T1000 (cell line): Measurements from ENCODE around the gene BCO2.
"Not testable (repeated sequence)": the region's sequence is repeated elsewhere in the genome, so short reads cannot be mapped to it uniquely, and the experiment has no call there.

Experiments
- DNase-seq: peaks from one replicate; lab custom pipeline; 2025; ENCODE audit warnings: mixed read lengths; lab: John Stamatoyannopoulos, UW

BCO2 gene

DNA sequence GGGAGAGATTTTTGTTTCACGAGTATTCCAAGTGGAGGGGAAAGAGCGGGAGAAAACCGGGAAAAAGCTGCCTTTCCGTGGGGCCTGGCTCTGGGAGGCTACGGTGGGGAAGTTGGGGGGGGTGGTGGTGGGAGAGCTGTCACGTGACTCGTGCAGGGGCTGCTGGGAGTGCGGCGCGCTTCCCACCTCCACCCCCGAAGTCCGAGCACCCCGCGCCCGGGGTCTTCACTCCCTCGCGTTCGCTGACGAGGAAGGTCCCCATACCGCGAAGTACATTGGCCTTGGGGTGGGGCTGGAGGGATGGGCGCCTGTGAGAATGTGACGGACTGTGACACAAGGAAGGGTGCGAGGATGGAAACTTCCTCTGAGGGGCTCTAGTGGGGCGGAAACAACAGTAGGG lies 8.2 kb upstream of the BCO2 start, which contains the start of gene TEX12:
TEX12 (plus strand) TSS at position 228 of the 400 bp plus-strand sequence. CDS start 1,897 bp downstream, outside the sequence.
- DNase-seq: no peak

DNA sequence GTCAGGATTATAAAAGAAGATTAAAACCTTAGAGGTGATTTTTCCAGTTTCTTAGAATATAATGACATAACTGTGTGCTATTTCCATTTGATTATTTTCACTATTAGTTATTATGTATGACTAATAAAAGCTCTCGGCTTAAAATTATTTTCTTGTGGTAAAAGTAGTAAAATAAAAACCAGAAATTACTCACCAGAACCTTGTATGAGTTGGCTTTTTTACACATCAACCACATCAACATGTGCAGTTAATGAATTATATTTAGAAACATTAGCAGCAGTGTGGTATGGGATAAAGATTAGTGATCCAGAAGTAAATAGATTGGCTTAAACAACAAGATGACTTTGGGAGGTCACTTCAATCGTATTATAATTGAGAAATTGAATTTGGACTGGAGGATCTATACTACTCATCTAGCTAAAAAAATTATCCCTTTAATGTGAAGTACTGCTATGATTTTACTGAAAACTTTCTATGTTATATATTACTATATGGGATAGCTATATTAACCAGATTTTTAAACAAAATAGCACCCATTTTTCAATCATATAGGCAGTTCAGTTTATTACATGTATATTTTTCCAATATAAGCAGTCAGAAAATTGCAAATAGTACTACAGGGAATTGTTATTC lies 2.8 kb upstream of the BCO2 start:
- DNase-seq: no peak

DNA sequence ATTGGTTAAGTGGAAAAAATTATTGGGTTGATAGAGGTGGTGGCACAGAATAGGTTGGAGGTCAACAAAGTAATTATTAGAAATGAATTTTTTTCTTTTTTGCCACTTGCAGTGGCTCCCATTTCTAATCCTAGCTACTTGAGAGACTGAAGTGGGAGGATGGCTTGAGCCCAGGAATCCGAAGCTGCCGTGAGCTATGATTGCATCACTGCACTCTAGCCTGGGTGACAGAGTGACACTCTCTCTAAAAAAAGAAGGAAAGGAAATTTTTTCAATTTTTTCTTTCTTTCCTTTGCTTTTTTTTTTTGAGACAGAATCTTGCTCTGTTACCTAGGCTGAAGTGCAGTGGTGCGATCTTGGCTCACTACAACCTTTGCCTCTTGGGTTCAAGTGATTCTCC lies 2.2 kb upstream of the BCO2 start:
- DNase-seq: no peak

DNA sequence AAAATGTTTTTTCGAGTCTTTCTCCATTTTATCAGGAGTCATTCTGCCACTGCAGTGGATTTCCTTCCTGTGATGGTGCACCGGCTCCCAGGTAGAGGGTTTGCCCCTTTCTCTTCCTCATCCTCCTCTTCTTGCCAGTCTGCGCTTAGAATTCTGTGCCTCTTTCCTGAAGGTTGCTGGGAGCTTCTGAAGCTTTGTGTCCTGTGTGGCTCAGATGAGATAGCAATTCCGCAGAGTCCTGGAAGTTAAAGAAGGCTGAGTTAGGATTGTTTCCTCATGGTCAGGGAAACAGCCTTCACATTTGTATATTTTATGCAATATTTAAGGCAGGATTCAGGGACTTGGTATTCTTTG lies 264 bp downstream of the BCO2 start:
- DNase-seq: no peak

DNA sequence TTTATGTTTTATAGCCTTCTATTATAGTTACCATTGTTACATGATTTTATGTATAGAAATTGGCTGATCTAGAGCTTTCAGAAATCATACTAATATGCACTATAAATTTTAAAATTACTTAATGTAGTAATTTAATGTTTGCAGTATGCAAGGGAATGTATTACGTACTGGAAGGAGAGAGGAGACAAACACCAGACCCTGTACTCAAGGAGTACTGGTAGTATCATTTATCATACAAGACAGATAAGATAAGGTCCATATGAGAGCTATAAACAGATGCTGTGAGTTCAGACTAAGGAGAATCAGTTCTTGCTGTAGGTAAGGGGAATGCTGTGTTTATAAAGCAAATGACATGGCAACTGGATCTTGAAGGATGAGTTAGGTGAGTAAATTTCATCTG lies 765 bp downstream of the BCO2 start:
- DNase-seq: no peak

DNA sequence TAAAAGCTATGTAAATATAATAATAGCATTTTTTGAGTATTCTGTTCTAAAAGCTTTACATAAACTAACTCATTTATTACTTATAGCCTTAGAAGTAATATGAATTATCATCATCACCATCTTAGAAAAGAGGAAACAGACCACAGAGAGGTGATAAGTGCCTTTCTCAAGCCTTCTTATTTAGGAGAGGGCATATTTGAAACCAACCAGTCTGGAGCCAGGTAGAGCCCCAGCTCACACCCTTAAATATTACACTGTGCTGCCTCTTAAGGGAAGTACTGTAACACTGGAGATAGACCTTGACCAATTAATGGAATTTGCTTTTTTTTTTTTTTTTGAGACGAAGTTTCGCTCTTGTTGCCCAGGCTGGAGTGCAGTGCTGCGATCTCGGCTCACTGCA lies 2.3 kb downstream of the BCO2 start:
- DNase-seq: no peak

DNA sequence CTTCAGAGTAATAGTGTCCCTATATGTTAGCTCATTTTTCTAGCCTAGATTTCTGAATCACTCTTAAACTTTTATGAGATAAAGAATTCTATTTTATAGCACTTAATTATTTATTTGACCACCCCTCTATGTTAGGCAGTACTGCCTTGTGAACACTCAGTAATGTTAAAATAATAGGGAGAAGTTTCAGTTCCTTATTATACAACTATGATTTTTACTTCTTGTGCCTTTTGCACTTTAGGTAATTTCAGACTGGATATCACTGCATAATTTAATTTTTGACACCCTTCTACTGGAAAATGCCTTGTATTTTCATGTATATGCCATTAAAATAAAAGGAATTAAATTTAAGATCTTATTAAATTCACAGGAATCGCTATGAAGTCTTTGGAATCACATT lies 3.1 kb downstream of the BCO2 start:
- no peak for DNase-seq

DNA sequence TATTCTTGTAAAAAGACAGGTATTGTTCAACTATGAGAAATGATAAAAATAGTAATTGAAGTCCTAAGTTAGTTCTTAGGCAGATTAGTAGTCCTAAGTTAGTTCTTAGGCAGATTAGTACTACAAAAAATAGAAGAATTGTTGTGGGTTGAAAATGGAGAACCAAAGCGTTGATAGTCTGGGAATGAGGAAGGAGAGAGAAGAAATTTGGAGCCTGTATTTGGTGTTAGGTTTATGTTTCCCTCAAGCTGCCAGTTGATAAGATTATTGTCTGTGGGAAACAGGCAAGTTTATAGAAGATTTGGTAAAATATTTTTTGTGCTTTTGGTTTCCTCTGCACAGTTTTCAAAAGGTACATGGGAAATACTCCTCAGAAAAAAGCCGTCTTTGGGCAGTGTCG lies 3.6 kb downstream of the BCO2 start:
- DNase-seq: no peak

DNA sequence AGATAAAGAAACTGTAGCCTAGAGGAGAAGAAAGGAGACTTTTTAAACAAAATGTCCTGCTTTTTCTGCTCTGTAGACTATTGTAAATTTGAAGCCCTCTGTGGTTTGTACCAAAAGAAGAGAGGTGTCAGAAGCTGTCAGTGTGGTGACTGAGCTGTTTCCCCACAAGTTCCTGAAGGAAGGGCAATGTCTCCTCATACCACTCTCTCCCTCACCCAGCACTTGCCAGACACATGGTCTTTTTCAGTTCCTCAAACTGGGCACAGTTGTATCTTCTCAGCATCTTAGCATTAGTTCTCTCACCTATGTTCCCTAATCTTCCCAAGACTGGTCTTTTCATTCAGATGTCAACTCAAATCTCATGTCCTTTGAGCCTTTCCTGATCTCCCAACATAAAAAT lies 4.3 kb downstream of the BCO2 start:
- DNase-seq: no peak

DNA sequence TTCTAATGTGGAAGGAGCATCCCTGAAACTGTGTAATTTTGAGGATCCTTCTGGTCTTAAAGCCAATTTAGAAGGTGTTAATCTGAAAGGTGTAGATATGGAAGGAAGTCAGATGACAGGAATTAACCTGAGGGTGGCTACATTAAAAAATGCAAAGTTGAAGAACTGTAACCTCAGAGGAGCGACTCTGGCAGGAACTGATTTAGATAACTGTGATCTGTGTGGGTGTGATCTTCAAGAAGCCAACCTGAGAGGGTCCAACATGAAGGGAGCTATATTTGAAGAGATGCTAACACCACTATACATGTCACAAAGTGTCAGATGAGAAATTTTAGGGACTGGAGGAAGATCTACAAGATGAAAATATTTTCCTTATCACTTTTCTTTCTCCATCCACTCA lies 7.6 kb downstream of the BCO2 start:
- no peak for DNase-seq

DNA sequence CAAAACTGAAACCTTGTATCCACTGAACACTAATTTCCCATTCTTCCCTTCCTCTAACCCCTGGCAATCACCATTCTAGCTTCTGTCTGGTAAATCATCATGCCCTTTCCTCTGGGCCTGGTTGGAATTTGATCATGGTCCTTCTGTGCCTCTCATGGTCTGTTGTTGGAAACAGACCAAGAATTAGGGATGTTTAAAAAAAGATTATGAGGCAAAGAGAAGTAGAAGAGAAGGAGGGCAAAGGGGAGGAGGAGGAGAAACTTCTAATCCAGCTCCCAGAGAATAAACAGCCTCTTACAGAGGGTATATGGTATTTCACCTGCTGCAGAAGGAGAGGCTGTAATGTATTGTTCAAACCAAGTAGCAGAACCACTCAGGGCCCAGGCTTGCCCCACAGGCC lies 10.6 kb downstream of the BCO2 start:
- DNase-seq: no peak

DNA sequence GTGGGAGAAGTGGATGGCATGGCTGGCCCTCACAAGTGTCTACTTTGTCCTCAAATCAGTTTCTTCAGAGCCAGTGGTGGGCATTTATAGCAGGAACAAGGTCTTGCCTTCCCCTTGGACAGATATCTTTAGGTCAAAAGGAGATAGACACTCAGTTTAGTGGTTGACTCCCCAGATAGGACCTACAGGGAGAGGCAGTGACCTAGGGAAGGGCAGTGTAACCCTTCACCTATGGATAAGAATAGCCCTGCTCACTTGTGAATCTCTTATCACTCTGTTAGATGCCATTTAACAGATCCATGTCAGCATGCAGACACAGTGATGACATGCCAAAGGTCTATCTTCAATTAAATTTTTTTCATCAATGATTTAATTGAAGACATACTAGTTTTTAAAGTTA lies 11.0 kb downstream of the BCO2 start:
- no peak for DNase-seq

DNA sequence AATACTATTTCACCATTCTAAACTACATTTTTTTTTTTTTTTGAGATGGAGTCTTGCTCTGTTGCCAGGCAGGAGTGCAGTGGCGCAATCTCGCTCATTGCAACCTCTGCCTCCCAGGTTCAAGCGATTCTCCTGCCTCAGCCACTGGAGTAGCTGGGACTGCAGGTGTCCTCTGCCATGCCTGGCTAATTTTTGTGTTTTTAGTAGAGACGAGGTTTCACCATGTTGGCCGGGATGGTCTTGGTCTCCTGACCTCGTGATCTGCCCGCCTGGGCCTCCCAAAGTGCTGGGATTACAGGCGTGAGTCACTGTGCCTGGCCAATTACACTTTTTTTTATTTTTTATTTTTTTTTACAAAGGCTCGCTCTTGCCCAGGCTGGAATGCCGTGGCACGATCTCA lies 19.8 kb downstream of the BCO2 start:
- DNase-seq: not testable (repeated sequence)

DNA sequence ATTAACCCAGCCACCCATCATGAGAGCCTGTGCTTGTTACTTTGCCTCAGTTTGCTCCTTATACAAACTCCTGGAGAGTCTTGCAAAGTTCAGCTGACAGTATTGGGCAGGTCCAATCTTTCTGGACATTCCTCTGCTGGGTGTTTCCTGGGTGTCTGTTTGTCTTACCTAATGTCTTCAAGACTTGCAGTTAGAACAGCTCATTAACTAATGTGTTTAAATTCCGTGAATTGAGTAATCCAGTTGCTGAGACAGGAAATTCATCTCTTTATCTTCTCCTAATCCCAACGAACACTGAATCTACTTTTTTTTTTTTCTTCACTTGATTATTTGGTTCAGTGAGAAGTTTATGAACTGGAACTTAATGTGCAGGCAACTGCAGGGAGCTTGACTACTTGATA lies 20.6 kb downstream of the BCO2 start:
- DNase-seq: no peak

DNA sequence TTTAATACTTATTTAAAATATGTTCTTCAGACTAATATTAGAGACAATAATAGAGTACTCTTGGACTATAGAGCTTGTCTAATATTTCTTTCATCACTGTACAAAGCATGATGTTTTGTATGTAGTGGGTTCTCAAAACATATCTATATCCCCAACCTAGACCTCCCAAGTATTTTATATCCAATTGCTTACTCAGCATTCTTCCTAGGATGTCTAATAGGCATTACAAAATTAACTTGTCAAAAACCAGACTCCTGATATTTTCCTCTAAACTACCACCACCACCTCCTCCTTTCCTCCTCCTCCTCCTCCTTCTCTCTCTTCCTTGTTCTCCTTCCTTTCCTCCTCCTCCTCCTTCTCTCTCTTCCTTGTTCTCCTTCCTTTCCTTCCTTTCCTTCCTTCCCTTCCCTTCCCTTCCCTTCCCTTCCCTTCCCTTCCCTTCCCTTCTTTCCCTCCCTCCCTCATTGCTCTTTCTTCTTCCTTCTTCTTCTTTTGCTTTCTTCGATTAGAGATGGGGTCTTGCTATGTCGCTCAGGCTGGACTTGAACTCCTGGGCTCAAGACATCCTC lies 21.3 kb downstream of the BCO2 start:
- no peak for DNase-seq

DNA sequence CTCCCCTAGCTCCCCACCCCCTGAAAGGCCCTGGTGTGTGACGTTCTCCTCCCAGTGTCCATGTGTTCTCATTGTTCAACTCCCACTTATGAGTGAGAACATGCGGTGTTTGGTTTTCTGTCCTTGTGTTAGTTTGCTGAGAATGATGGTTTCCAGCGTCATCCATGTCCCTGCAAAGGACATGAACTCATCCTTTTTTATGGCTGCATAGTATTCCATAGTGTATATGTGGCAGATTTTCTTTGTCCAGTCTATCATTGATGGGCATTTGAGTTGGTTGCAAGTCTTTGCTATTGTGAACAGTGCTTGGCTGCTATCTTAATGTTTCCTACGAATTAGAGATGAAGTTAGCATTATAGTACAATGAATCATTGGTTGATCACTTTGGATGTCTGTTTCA lies 23.8 kb downstream of the BCO2 start:
- DNase-seq: not testable (repeated sequence)

DNA sequence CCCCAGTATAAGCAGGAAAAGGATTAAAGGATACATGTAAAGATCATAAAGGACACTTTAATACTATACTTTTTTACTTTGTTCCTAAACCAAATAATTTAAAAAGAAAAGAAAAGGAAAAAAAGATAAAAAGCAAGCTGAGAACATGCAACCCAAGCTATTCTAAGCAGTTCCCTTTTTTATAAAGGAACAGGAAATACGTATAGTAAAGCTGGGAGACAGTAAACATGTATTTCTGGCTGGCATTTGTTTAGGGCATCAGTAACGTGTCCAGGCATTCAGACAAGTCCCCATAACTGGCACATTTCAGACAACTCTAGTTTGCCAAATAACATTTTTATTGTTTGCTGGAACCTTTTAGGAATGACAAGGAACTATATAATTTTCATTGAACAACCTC lies 24.9 kb downstream of the BCO2 start:
- no peak for DNase-seq

DNA sequence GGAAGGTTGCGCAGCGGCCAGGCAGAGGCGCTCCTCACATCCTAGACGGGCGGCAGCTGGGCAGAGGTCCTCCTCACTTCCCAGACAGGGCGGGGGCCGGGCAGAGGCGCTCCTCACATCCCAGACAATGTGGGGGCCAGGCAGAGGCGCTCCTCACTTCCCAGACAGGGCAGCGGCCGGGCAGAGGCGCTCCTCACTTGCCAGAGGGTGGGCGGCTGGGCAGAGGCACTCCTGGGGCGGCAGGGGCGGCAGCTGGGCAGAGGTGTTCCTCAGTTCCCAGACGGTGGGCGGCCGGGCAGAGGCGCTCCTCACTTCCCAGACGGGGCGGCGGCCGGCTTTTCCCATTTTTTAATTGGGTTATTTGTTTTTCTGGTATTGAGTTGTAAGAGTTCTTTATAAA lies 30.8 kb downstream of the BCO2 start:
- no peak for DNase-seq

DNA sequence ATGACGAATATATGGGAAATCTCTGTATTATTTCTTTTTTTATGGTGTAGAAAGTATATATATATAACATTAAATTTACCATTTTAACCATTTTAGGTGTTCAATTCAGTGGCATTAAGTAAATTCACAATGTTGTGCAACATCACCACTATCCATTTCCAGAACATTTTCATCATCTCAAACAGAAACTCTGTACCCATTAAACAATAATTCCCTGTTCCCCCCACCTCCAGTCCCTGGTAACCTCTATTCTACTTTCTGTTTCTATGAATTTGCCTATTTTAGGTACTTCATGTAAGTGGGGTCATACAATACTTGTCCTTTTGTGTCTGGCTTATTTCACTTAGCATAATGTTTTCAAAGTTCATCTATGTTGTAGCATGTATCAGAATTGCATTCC lies 35.6 kb downstream of the BCO2 start:
- DNase-seq: no peak

DNA sequence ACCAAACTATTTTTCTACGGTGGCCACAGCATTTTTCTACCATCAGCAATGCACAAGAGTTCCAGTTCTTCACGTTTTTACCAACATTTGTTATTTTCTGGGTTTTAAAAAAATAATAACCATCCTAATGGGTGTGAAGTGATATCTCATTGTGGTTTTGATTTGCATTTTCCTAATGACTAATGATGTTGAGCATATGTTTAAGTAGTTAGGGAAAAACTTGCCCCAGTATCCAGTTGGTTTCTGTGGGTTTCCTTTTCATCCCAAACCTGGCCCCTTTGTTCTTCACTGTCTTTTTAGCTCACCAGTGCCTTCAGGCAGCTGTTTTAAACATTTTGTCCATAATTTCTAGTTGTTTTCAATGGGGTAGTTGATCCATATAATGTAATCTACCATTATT lies 36.2 kb downstream of the BCO2 start:
- DNase-seq: no peak

DNA sequence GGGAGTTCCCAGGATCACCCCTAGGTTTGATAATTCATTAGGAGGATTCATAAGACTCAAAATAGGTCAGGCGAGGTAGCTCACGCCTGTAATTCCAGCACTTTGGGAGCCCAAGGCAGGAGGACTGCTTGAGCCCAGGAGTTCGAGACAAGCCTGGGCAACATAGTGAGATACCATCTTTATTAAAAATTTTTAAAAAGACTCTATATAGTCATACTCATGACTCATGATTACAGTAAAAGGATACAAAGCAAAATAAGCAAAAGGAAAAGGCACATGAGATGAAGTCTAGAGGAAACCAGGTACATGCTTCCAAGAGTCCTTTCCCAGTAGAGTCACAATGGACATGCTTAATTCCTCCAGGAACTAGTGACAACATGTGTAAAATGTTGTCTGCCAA lies 37.0 kb downstream of the BCO2 start:
- DNase-seq: no peak

DNA sequence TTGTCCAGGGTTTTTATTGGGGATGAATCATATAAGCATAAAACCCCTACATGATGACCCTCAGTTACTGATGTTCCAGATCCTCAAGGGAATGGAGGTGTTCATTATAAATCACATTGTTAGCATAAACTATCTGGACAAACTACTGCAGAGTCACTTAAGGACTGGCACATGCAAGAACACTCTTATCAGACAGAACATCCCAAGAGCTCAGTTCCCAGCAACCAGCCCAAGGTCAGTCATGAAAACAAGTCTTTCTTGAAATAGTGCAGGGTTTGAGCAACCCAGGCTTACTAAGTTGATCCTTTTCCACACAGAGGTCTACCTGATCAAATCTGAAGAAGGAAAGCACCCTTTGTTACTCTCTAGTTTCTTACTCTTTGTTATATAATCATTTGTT lies 37.4 kb downstream of the BCO2 start:
- DNase-seq: no peak

DNA sequence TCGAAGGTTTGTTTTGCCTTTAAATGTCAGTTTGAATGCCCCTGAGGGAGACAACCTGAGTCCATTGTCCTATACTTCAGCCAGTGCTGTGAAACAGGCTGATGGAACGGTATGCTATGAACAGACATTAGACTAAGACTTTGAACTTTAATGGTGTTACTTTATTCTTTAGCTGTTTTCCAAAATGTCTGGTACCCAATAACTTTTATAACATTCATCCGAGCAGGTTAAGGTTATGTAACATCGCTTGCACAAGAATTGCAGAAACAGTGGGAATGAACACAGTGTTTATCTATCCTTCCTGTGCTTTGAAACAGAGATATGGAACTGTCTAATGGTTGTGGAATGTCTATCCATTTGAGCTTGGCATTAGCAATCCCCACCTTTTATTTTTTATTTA lies 38.4 kb downstream of the BCO2 start:
- no peak for DNase-seq

DNA sequence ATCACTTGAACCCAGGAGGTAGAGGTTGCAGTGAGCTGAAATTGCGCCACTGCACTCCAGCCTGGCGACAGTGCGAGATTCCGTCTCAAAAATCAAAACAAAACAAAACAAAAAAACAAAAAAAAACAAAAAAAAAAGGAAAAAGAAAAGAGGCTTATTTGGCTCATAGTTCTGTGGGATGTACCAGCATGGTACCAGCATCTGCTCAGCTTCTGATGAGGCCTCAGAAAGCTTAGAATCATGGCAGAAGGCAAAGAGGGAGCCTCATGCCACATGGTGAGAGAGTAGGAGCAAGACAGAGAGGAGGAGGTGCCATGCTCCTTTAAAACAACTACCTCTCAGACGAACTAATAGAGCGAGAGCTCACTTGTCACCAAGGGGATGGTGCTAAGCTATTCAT lies 40.3 kb downstream of the BCO2 start:
- DNase-seq: no peak
